HG03521 (cell line): ENCODE data around the gene SCAF8.

Source experiments
- ATAC-seq: cut with Tn5 transposase; IDR thresholded peaks from one replicate; pipeline ENCODE4 v1.9.1; 2021; ENCODE audit warnings: mild to moderate bottlenecking, moderate library complexity; ENCODE audit not compliant: unreplicated experiment

Gene SCAF8

DNA sequence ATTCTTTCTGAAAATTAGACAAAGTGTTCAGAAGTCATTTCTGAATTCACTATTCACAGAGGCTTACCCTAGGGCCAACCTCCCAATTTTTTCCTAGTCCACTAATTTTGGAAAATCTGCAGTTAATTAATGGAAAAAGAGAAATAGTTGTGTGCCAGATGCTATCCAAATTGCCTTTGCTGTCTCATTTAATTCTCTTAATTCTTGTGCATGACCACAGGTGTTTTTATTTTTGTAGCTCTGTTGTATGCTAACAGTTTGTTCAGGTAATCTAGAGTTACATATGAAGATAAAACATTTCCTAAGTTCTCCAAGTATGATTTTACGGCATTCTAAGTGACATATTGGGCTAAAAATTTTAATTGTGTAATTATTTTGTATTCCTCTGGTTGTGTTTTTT, 96.8 kb downstream of the SCAF8 start:
- no peak for ATAC-seq

DNA sequence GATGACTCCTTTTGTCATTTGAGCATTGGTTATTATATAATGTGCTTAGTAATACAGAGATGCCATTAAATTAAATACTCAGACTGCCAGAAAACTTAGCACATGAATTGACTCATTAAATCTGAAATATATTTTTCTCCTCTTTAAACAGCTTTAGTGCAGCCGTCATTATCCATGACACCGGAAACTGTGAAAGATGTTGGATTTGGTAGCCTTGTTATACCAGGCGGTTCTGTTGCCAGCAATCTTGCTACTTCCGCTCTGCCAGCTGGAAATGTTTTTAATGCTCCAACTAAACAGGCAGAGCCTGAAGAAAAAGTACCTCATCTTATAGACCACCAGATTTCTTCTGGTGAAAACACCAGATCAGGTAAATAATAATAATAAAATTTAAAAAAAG, 97.6 kb downstream of the SCAF8 start:
- ATAC-seq: no peak

DNA sequence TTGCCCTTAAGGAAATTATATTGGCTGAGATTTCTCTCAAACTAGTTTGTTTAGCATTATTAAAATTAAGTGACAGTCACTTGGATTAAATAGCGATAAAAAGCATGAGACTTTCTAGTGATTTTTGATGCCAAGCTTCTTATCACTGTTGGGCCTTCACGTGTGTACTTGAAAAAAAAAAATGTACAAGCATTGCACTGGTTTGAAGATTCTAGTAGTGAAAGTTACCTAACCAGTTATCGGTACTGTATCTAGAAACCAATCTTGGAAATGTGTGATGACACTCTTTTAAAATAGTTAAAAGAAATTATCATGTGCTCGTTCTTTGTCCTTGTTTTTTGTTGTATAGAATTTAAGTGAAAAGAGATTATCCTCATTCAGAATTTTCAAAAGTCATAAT, 102.1 kb downstream of the SCAF8 start:
- no peak for ATAC-seq

DNA sequence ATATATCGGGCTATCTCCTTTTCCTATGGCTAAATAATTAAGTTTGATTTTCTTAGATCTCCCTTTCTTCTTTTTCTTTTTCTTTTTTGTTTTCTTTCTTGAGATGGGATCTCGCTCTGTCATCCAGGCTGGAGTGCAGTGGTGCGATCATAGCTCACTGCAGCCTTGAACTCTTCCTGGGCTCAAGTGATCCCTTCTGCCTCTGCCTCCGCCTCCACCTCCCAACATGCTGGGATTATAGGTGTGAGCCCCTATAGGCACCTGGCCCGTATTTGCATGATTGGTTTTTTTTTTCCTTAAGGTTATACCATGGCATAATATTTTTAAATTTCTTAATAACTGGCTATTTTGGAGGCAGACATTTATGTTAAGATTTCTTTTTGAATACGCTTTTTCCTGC, 106.3 kb downstream of the SCAF8 start:
- ATAC-seq: no peak

DNA sequence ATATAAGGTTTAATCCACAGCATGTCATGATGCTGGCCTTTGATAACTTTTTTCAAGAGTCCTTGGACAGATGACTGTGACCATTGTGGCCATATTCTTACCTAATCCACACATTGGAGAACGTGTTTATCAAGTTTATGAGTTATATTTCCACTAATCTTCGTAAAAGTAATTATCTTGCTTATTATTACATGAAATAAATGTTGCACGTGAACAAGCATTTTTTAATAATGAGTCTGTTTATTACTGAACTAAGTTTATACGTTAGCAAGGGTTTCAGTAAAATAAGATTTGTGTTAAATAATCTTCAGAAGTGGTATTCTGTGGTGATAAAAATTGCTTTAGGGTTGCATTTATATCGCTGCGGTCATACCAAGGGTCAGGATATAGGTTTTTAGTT, 107.1 kb downstream of the SCAF8 start:
- ATAC-seq: no peak

DNA sequence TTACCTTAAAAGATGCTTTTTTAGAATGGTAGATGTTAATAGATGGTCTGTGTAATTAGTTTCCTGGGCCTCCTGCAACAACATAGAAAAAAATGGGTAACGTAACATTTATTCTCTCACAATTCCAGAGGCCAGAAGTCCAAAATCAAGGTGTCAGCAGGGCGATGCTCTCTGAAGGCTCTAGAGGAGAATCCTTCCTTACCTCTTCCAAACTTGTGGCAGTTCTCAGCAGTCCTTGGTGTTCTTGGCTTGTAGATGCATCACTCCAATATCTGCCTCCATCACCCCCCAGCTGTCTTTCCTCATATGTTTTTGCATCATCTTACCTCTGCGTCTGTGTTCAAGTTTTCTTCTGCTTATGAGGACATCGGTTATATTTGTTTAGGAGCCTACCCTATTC, 107.9 kb downstream of the SCAF8 start:
- ATAC-seq: no peak

DNA sequence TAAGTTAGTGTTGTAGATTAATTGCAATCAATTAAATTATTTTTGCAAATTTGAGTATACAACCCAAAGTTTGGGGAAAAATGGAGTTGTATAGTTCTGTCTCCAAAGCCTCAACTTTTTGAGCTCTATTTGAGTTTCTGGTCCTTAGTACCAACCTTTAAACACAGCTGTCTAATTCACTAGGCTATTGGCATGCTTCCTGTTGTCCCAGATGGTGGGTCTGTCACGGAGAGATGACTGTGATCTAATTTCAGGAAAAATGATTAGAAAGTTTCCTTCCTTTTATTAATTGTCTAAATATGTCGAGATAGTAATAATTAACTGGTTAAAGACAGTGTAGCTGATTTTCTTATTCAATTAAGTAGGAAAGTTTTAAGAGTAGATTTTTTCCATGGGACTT, 109.6 kb downstream of the SCAF8 start:
- ATAC-seq: no peak

DNA sequence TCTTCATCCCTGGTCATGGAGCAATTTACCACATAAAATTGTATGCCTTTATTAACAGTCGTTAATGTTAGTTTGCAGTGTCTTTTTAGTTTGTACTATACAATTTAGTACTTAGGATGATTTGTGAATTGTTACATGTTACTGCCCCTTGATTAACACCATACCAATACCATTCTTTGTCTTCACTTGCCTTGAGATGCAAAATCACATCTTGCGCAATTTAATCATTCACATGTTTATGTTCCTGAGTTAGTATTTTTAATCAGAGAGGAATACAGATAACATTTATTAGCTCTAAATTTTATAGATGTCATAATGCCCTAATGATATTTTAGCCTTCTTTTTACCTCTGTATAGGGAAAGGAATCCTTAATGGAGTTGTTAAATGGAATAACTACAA, 114.1 kb downstream of the SCAF8 start:
- ATAC-seq: no peak

DNA sequence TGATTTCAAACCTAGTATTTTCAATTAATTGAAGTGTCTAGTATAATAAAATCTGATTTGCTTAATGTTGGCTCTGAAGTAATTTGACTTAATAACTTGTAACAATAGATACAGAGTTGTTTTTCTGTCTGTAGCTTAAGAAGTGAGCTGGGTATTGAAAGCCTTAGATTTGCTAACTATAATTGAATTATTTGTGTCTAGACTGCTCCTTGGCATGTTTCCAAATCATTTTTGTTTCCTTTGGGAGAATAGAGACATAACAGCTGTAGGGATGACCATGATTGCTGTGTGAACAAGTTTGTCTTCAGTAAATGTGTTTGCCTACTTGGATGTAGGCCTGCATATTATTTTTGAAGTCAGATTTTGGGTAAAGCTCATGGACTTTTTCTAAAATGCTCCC, 115.4 kb downstream of the SCAF8 start:
- ATAC-seq: no peak

DNA sequence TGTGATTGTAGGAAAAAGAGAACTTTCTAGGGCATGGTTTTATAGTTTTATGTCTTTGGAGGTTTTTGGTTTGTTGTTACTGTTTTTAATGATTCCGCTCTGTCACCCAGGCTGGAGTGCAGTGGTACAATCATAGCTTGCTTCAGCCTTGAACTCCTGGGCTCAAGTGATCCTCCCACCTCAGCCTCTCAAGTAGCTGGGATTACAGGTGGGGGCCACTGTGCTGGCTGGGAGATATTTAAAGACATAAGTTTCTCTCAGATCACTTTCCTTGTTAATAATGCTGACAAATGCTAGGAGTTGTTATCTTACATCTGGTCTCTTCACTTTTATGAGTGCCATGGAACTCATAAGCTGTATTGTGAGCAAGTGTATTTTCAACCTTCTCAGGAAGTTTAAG, 116.3 kb downstream of the SCAF8 start:
- no peak for ATAC-seq

DNA sequence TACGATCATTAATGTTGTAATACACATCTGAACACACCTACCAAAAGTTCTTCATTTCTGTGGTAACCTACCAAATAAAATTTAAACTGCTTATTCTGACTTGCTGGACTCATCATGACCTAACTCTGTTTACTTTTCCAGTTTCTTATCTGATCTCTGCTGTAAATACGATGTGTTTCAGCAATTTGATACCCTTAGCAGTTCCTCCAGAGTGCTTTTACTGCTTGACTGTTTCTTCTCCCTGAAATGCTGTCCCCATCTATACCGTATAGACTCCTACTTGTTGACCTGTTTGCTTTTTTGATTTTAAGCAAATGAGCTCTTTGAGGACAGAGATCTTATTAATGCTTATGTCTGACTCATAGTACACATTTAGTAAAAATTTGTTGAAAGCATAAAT, 119.5 kb downstream of the SCAF8 start:
- ATAC-seq: no peak

DNA sequence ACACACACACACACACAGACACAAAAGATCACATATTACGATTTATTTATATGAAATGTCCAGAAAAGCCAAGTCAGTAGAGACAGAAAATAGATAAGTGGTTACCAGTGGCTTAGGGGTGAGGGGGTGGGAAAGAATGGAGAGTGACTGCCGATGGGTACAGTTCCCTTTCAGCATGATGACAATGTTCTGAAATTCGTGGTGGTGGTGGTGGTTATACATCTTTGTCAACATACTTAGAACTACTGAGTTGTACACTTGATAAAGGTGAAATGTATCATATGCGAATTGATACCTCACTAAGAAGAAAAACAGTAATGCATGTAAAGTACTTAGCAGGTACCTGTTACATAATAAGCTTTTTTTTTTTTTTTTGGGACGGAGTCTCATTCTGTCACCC, 124.3 kb downstream of the SCAF8 start:
- no peak for ATAC-seq

DNA sequence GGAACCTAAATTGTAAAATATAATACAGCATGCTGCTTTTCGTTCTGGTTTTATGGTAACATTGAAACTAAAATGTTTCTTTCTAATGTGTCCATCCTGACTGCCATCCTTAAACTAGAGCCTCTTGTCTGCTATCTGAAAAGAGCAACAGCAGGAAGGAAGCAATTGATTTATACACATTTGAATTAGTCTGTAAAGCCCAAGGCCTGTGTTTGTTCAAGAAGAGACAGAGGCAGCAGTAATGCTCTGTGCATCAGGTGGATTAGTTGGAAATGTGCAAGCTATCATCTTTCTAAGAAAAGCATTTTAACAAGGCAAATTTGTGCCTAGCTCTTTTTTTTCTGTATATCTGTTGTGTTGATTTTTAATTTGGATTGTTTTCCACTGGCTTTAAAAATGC, 128.6 kb downstream of the SCAF8 start:
- ATAC-seq: no peak

DNA sequence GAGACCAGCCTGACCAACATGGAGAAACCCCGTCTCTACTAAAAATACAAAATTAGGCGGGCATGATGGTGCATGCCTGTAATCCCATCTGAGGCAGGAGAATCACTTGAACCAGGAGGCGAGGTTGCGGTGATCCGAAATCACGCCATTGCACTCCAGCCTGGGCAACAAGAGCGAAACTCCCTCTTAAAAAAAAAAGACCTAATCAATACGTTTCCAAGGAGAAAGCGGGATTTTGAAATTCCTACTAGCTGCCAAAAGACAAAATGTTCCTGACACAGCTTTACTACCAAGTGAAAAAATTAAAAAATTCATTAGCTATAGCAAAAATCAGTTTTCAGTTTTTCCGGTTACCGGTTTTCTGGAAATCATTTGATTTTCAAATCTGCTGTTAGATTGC, 129.3 kb downstream of the SCAF8 start:
- ATAC-seq: no peak

DNA sequence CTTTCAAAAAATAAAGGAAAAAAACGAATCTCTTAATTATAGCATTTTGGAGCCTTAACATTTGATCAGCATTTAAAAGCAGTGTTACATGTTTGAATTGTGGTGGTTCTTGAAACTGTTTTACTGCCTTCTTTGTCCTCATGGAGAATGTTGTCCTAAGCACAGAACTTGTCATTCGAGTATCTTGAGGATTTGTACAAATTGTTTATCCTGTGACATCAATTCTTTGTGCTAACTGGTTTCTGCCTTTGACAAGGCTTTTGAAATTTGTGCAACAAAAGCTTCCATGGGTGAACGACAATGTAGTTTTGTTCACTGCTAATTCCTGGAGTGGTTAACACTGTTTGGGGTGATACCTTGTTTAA, 130.8 kb downstream of the SCAF8 start:
- ATAC-seq: no peak

DNA sequence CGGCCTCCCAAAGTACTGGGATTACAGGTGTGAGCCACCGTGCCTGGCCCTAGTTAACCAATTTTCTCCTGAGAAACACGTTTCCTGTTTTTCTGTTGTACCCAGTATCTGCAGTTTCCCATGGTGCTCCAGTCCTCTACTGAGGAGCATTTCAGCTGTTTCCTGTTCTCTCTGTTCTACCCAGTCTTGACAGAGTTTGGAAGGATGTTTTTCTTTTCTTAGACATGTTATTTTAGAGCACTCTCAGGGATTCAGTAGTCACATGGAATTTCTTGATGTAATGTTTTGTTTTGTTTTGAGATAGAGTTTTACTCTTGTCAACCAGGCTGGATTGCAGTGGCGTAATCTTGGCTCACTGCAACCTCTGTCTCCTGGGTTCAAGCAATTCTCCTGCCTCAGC, 132.1 kb downstream of the SCAF8 start:
- no peak for ATAC-seq

DNA sequence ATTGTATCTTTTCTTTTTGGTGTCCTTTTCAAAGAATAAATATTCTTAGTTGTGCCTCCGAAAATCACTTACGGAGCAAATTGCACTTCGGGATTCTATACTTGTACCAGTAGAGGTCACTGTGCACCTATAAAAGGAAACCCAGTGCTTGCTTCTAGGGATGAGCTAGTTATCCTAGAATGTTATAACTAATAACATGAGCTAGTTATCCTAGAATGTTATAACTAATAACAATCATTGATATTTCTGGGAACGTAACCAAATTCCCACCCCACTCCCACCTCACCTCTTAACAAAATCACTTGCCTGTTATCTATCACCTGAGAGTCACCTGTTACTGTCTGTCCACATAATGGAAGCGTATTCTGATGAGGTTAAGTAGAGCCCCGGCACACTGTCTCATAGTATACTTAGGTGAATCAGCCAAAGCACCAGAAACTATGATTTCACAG, 135.0 kb downstream of the SCAF8 start:
- ATAC-seq: no peak

DNA sequence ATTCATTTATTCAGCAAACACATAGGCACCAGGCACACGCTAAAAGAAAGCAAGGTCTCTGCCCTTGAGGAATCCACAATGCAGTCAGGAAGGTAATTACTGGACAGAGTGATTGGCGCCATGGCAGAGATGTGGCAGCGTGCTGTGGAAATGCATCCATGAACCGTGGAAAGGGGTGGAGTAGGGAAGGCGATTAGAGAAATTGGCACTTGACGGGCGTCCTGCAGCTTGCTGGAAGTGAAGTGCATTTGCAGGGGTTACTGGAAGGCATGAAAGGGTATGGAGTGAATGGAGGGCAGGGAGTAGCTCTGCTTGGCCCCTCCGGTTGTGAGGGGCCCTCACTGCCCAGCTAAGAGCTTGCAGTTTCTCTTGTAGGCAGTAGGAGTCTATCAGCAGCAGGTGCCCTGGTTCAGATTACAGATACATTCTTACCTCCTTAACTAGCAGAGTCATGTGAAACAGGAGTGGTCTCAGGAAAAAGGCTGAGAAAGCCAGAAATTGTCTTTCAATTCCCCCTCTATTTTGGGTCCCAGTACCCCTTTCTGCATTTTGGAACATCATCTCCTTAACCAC, 139.4 kb downstream of the SCAF8 start:
- no peak for ATAC-seq

DNA sequence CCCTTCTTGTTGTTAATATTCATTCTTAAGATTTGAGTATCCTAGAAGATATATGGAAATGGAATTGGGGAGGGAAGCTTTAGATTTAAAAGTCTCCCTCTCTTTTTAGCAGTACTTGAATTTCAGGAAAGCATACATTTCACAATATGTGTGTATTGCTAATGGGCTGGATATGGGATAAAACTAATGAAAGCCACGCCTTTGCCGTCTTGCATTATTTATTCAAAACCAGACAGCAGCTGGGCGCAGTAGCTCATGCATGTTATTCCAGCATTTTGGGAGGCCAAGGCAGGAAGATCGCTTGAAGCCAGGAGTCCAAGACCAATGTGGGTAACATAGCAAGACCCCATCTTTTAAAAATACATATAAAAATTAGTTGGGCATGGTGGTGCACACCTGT, 140.3 kb downstream of the SCAF8 start:
- ATAC-seq: no peak

DNA sequence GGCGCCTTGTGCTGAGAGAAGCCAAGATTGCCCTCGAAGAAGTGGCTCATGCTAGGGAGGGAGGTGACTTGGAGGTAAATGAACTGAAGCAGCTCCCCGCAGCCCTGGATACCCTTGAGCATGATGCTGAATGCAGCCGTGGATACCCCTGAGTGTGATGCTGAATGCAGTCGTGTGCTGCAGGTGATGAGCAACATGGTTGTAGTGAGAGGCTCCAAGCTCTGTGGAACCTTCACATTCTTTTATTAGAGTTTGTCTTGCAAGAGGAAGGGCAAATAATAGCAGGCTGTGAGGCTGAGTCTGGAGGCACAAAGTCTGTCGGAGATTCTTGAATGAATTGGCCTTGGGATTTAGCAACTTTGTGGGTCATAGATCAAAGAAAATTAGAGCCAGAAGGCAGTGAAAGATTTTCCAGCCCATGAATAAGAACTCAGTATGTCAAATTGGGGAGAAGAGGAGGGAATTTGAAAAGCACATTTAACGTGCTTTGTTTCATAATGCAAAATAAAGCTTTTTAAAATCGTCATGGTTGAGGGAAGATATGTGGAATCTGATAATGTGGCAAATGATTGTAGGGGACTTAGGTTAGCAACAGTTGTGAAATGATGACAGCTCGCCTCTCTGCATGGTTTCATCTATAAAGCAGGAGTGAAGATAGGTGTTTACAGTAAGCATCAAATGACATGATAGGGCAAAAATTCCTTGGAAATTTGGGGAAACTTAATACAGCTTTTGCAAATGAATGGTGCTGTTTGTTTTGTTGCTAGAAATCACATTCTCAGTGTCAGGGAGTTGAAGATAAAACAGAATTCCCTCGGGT, 141.8 kb downstream of the SCAF8 start:
- no peak for ATAC-seq

DNA sequence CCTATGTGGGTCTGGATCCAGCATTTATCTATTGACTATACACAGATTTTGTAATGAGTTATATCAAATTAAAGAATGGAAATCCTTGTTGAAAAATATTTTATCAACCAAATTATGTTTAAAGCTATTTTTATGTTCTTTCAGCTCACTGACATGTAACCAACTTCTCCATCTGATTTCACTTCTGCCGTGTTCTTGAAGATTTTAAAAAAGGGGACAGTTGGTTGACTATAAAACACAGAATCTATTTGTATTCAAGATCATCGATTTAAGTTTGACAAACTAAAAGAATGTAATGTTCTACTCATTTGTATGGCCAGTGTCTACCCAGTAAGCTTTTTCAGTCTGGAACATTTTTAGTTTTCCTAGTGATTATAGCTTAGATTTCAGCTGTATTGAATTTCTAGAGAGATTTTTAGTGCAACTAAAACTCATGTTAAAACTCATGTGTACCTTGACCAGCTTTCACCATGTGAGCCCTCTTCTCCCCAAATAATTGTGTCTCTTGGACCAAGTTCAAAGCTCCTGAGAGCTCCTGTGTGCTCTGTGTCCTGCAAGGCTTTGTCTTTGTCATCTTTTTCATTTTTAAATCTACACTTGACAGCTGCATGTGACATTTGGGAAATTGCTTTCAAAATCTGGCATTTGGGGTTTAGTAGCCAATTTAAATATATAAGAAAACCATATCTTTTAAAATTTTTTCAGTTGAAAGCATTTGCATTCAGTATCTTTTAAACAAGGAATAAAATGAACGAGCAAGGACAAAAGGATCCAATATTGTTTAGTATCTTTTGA, 143.5 kb downstream of the SCAF8 start:
- no peak for ATAC-seq

DNA sequence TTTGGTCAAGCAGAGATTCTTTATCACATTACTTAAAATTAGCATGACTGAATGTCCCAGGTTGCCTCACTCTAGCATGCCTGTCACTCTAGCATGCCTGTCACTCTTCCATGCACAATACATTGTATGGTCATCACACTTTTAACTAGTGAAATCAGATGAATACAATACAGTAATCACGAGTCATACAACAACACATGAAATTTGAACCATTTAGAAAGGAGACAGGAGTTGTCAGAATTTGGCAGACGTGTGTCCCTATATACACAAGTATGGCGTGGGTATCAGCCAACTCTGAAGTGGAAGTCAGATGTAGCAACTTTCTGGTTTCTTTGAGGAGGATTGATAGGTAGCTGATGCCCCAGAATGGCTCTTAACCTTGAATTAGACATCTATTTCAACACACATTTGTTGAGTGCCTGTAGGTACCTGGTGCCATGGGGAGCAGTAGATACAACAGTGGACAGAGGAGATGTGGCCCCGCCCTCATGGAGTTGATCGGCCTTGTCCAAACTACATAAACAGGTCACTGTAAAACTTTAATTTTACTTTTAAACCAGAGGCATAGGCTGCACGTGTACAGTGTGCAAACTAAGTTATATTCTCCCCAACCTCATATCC, 145.8 kb downstream of the SCAF8 start:
- no peak for ATAC-seq
